IMR-90 (cell line): ENCODE measurements around the gene ANO1. TPM values are rescaled to one million over a fixed set of nuclear protein-coding genes. Genes with fewer than 3 reads are reported as not detected.

Source experiments
- ATAC-seq: fragments of 200-7000 bp; cut with Tn5 transposase; 2 replicates; pipeline ENCODE4 v1.9.1; 2020; ENCODE audit warnings: low read depth, mild to moderate bottlenecking, moderate library complexity
- BruUV-seq: library from RNA; stranded (reverse); fragments of 400-500 nt; replicated peaks from 2 replicates; lab custom pipeline; 2021; lab: Mats Ljungman, UMichigan
- CTCF ChIA-PET: fragments of 300-600 bp; formaldehyde crosslinking; extraction: SDS; loops from one replicate; lab custom pipeline; 2021; ENCODE audit warnings: antibody characterized with exemption; lab: Yijun Ruan, JAX
- POLR2A ChIA-PET: fragments of 300-600 bp; sonication (Branson Sonifier 250); formaldehyde crosslinking; loops from one replicate; lab custom pipeline; 2022; ENCODE audit warnings: antibody characterized with exemption; ENCODE audit not compliant: unreplicated experiment; lab: Charles Lee
- DNase-seq: peaks from one replicate; pipeline ENCODE4 v3.0.0; 2013
- H2AFZ ChIP-seq: replicated peaks from 2 replicates; pipeline ENCODE3; 2013; ENCODE audit warnings: low read length, mild to moderate bottlenecking; ENCODE audit not compliant: poor library complexity
- H2AK5ac ChIP-seq: 2 replicates; pipeline ENCODE4 v1.6.1; 2013; ENCODE audit warnings: low read depth, low read length, inconsistent platforms
- H2AK9ac ChIP-seq: replicated peaks from 2 replicates; pipeline ENCODE3; 2013; ENCODE audit warnings: mild to moderate bottlenecking, low read depth, low read length, moderate library complexity; ENCODE audit not compliant: poor library complexity
- H2BK120ac ChIP-seq: 2 replicates; pipeline ENCODE4 v1.6.1; 2013; ENCODE audit warnings: low read depth, low read length, inconsistent platforms
- H2BK15ac ChIP-seq: 3 replicates; pipeline ENCODE4 v1.6.1; 2013; ENCODE audit warnings: low read depth, low read length, inconsistent platforms
- H2BK20ac ChIP-seq: 2 replicates; pipeline ENCODE4 v1.6.1; 2013; ENCODE audit warnings: low read depth, mild to moderate bottlenecking, inconsistent platforms, low read length, moderate library complexity
- H2BK5ac ChIP-seq: 2 replicates; pipeline ENCODE4 v1.6.1; 2013; ENCODE audit warnings: mild to moderate bottlenecking, low read depth, low read length, inconsistent platforms; ENCODE audit not compliant: poor library complexity, severe bottlenecking
- H3K14ac ChIP-seq: replicated peaks from 2 replicates; pipeline ENCODE4 v1.6.1; 2013; ENCODE audit warnings: low read depth, low read length, inconsistent platforms
- H3K18ac ChIP-seq: 2 replicates; pipeline ENCODE4 v1.6.1; 2013; ENCODE audit warnings: low read depth, low read length, control low read depth
- H3K23ac ChIP-seq: 2 replicates; pipeline ENCODE4 v1.6.1; 2013; ENCODE audit warnings: low read depth, low read length, inconsistent platforms
- H3K27ac ChIP-seq: 2 replicates; pipeline ENCODE4 v1.5.1; 2013; ENCODE audit warnings: mild to moderate bottlenecking, control low read depth, low read length; ENCODE audit not compliant: insufficient read depth
- H3K27me3 ChIP-seq: 2 replicates; pipeline ENCODE4 v1.6.1; 2013; ENCODE audit warnings: low read length; ENCODE audit not compliant: control insufficient read depth, insufficient read depth
- H3K36me3 ChIP-seq: 2 replicates; pipeline ENCODE4 v1.6.1; 2013; ENCODE audit warnings: low read length, mixed read lengths; ENCODE audit not compliant: control insufficient read depth, insufficient read depth
- H3K4ac ChIP-seq: 2 replicates; pipeline ENCODE4 v1.6.1; 2013; ENCODE audit warnings: low read depth, low read length, inconsistent platforms
- H3K4me1 ChIP-seq: 2 replicates; pipeline ENCODE4 v1.6.1; 2013; ENCODE audit warnings: low read length, mixed read lengths; ENCODE audit not compliant: control insufficient read depth, insufficient read depth
- H3K4me2 ChIP-seq: 2 replicates; pipeline ENCODE4 v1.6.1; 2013; ENCODE audit warnings: low read depth, mild to moderate bottlenecking, control low read depth, low read length, moderate library complexity
- H3K4me3 ChIP-seq: 2 replicates; pipeline ENCODE4 v1.5.1; 2013; ENCODE audit warnings: low read depth, mild to moderate bottlenecking, control low read depth, low read length, moderate library complexity; ENCODE audit not compliant: insufficient read depth
- H3K56ac ChIP-seq: 2 replicates; pipeline ENCODE4 v1.6.1; 2013; ENCODE audit warnings: low read length, inconsistent platforms; ENCODE audit not compliant: insufficient read depth; ENCODE audit errors: extremely low read depth
- H3K79me1 ChIP-seq, 2 experiments: 2 replicates each; pipeline ENCODE4 v1.6.1; 2013; ENCODE audit warnings: low read length in 2 of 2, inconsistent platforms in 1 of 2, low read depth in 1 of 2
- H3K9ac ChIP-seq: 2 replicates; pipeline ENCODE4 v1.6.1; 2013; ENCODE audit warnings: low read depth, low read length, control low read depth
- H3K9me1 ChIP-seq: 2 replicates; pipeline ENCODE4 v1.6.1; 2013; ENCODE audit warnings: low read length, inconsistent platforms; ENCODE audit not compliant: insufficient read depth
- H3K9me3 ChIP-seq: 2 replicates; pipeline ENCODE4 v1.6.1; 2013; ENCODE audit warnings: low read length; ENCODE audit not compliant: control insufficient read depth, insufficient read depth
- H4K20me1 ChIP-seq: 2 replicates; pipeline ENCODE4 v1.6.1; 2013; ENCODE audit warnings: low read length, inconsistent platforms; ENCODE audit not compliant: insufficient read depth
- H4K5ac ChIP-seq: 2 replicates; pipeline ENCODE4 v1.6.1; 2013; ENCODE audit warnings: mild to moderate bottlenecking, low read depth, low read length, control low read depth
- H4K8ac ChIP-seq, 2 experiments: 2 replicates each; pipeline ENCODE4 v1.6.1; 2013; ENCODE audit warnings: low read depth in 2 of 2, low read length in 2 of 2, control low read depth in 1 of 2, inconsistent platforms in 1 of 2
- H4K91ac ChIP-seq: 2 replicates; pipeline ENCODE4 v1.6.1; 2013; ENCODE audit warnings: low read depth, low read length, inconsistent platforms; ENCODE audit not compliant: insufficient read depth
- FOS ChIP-seq: fragments of 150-350 bp; IDR thresholded peaks from 2 replicates; pipeline ENCODE4 v1.6.1; 2016; ENCODE audit warnings: low read depth, low read length
- MAFK ChIP-seq: IDR thresholded peaks from 2 replicates; pipeline ENCODE4 v1.6.1; 2012; ENCODE audit warnings: low read depth, low read length, improper control_type of control experiment
- MAZ ChIP-seq: IDR thresholded peaks from 2 replicates; pipeline ENCODE4 v1.6.1; 2012; ENCODE audit warnings: low read depth, mild to moderate bottlenecking, low read length, improper control_type of control experiment, moderate library complexity, borderline replicate concordance
- MXI1 ChIP-seq: IDR thresholded peaks from 2 replicates; pipeline ENCODE4 v1.6.1; 2012; ENCODE audit warnings: low read depth, mild to moderate bottlenecking, low read length, moderate library complexity, borderline replicate concordance
- POLR2A ChIP-seq: IDR thresholded peaks from 2 replicates; pipeline ENCODE4 v1.6.1; 2012; ENCODE audit warnings: mild to moderate bottlenecking, low read depth, low read length
- RAD21 ChIP-seq: IDR thresholded peaks from 2 replicates; pipeline ENCODE4 v1.6.1; 2012; ENCODE audit warnings: low read length, improper control_type of control experiment
- RCOR1 ChIP-seq: IDR thresholded peaks from 2 replicates; pipeline ENCODE4 v1.6.1; 2012; ENCODE audit warnings: mild to moderate bottlenecking, low read length, improper control_type of control experiment; ENCODE audit not compliant: insufficient replicate concordance
- RFX5 ChIP-seq: IDR thresholded peaks from 2 replicates; pipeline ENCODE4 v1.8.0; 2012; ENCODE audit warnings: low read depth, mild to moderate bottlenecking, low read length, moderate library complexity
- WGBS, 2 experiments: methylation state at CpG; one replicate each; pipeline versions ENCODE4 v1.1.5 to v1.1.7; 2013; ENCODE audit warnings: missing lambda C conversion rate in 2 of 2; ENCODE audit not compliant: insufficient read length in 1 of 2; ENCODE audit errors: extremely low coverage in 2 of 2; 5-methylcytosine and 5-hydroxymethylcytosine counted together
- dilution Hi-C: fragments of 300-500 bp; cut with HindIII; formaldehyde crosslinking; loops from one replicate; pipeline ENCODE4 v1.14.3; 2018; ENCODE audit warnings: low sequenced_read_pairs; ENCODE audit not compliant: unreplicated experiment
- in situ Hi-C: fragments of 300-500 bp; cut with MboI; formaldehyde crosslinking; loops from 3 replicates; pipeline ENCODE4 v1.14.3; 2019; ENCODE audit warnings: low sequenced_read_pairs, inconsistent platforms, mixed read lengths
- intact Hi-C: fragments of 100-400 bp; cut with micrococcal nuclease; formaldehyde crosslinking; loops from 2 replicates; pipeline ENCODE4 v1.10.0; 2022
- polyA plus RNA-seq, 3 experiments: library from polyadenylated mRNA; depleted of rRNA; stranded (reverse); fragments of >200 nt; gene quantifications; 2 replicates each; pipeline ENCODE4 v1.2.3, GENCODE V29; 2012; ENCODE audit warnings: low replicate concordance in 1 of 3
- total RNA-seq: library from RNA; depleted of rRNA; stranded (reverse); fragments of >200 nt; gene quantifications from 2 replicates; pipeline ENCODE4 v1.2.3, GENCODE V29; 2012
- TF ChIP-seq, protein P1 (sequence below): fragments of 150-350 bp; IDR thresholded peaks from 2 replicates; pipeline ENCODE4 v1.6.1; 2017; ENCODE audit warnings: mild to moderate bottlenecking, antibody characterized with exemption, low read length, low read depth
- TF ChIP-seq, protein P2 (sequence below): fragments of 150-350 bp; IDR thresholded peaks from 2 replicates; pipeline ENCODE4 v1.6.1; 2016; ENCODE audit warnings: low read depth, mild to moderate bottlenecking, low read length, moderate library complexity, borderline replicate concordance

ANO1 gene
- total and polyA plus RNA-seq, 2 of the 4 experiments (the other 2 are of a cell fraction) = 4.1 to 10.7 TPM

GRCh38 chr11:70033711-70034070, 44.4 kb upstream of the ANO1 start:
- Histone ChIP-seq H2AK9ac (no peak overlapping the region), H3K4ac (no peak overlapping the region), H3K56ac (no peak overlapping the region), H4K5ac (no peak overlapping the region), H3K79me1 (peaks cover 0 to 14% of the 10 kb centered on the region in 2 experiments; a peak in 2 of 4 replicates), H3K23ac (no peak overlapping the region), H3K4me1 (peaks cover 5% of the 10 kb centered on the region; the same call in 1 of the 2 replicates), H2AK5ac (no peak overlapping the region), H4K8ac (no peak overlapping the region), H3K9ac (no peak overlapping the region), H2BK120ac (no peak overlapping the region), H3K27ac (no peak overlapping the region), H3K36me3 (no peaks in the 10 kb centered on the region), H2BK15ac (no peak overlapping the region), H3K18ac (no peak overlapping the region), H3K14ac (no peak overlapping the region), H2AFZ (no peak overlapping the region), H3K9me3 (peaks cover 19% of the 10 kb centered on the region), H3K9me1 (0 out of 2 replicates have a peak, but pooled peaks cover 3% of the 10 kb centered on the region), H2BK20ac (no peak overlapping the region), H3K4me3 (no peak overlapping the region), H4K20me1 (no peaks in the 10 kb centered on the region), H3K4me2 (no peak overlapping the region), H4K91ac (no peak overlapping the region), H2BK5ac (no peak overlapping the region), H3K27me3 (no peaks in the 10 kb centered on the region)
- BruUV-seq = no TSS peak
- DNase-seq = no peak
- in situ Hi-C loops = no loop called here
- dilution Hi-C loops = no loop called here
- intact Hi-C loops = no loop called here
- 100% methylated on average over 1 of the region's 4 CpGs; no CpG with 5 or more reads in 1 of the 2 experiments for WGBS, 2 experiments
- ATAC-seq = no peak
- ChIA-PET POLR2A (no interaction called here), CTCF (no interaction called here)
- TF ChIP-seq RCOR1 = no peak
- TF ChIP-seq MXI1 = no peak
- TF ChIP-seq RFX5 = no peak
- TF ChIP-seq MAFK = no peak
- TF ChIP-seq RAD21 = no peak
- no peak for TF ChIP-seq POLR2A
- no peak for TF ChIP-seq MAZ
- TF ChIP-seq, protein P1, sequence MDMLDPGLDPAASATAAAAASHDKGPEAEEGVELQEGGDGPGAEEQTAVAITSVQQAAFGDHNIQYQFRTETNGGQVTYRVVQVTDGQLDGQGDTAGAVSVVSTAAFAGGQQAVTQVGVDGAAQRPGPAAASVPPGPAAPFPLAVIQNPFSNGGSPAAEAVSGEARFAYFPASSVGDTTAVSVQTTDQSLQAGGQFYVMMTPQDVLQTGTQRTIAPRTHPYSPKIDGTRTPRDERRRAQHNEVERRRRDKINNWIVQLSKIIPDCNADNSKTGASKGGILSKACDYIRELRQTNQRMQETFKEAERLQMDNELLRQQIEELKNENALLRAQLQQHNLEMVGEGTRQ = no peak
- TF ChIP-seq FOS = no peak
- TF ChIP-seq, protein P2, sequence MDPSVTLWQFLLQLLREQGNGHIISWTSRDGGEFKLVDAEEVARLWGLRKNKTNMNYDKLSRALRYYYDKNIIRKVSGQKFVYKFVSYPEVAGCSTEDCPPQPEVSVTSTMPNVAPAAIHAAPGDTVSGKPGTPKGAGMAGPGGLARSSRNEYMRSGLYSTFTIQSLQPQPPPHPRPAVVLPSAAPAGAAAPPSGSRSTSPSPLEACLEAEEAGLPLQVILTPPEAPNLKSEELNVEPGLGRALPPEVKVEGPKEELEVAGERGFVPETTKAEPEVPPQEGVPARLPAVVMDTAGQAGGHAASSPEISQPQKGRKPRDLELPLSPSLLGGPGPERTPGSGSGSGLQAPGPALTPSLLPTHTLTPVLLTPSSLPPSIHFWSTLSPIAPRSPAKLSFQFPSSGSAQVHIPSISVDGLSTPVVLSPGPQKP = no peak
